HG02884 (cell line): ENCODE results near the gene LRP6.

Source experiments
- ATAC-seq: cut with Tn5 transposase; IDR thresholded peaks from one replicate; pipeline ENCODE4 v1.9.1; 2021; ENCODE audit warnings: mild to moderate bottlenecking, moderate library complexity; ENCODE audit not compliant: unreplicated experiment

The LRP6 gene

DNA sequence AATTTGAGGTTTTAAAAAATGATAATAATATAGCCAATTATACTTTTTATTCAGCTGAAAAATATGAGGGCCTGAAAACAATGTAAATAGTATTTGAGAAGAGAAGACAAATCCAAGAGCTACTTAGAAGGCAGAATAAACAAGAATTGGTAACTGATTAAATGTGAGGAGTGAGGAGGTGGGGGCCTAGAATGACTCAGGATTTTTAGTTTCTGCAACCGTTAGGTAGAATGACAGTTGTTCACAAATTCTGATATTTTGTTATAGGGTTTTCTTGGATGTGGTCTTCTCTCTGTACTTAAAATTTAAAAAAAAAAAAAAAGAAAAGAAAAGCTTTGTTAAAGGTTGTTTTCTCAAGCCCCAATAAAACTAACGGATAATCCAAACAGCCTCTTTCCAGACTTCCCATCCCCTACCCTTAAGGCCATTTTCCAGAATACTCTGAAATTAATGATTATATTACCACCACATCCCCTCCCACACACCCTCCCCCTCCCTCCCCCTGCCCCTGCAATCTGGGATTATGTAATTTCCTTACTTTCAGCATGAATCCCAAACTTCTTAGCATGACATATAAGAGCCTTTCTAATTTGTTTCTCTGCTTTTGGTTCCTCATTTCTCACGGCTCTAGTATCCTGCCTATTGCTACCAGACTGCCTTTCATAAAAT is 50.4 kb downstream of the LRP6 start:
- ATAC-seq, result no peak

DNA sequence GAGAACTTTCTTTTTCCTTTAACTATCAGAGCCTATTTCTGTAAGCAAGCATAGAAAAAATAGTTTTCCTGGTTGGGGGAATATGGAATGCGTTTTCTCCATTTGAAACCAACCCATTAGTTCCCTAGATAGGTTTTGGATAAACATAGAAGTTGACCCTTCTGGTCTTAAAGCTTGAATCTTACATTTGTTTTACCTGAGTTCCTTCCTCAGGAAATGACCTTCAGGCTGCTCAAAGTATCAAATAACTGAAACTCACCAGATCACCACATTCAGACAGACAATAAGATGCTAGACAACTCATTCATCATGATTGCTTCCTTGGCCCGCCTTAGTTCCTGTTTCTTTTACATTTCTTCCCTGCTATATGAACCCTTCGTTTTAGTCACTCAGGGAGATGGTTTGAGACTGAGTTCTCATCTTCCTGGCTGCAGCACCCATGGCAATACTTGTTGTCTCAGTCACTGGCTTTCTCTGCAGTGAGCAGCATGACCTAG is 52.2 kb downstream of the LRP6 start:
- ATAC-seq, result no peak

DNA sequence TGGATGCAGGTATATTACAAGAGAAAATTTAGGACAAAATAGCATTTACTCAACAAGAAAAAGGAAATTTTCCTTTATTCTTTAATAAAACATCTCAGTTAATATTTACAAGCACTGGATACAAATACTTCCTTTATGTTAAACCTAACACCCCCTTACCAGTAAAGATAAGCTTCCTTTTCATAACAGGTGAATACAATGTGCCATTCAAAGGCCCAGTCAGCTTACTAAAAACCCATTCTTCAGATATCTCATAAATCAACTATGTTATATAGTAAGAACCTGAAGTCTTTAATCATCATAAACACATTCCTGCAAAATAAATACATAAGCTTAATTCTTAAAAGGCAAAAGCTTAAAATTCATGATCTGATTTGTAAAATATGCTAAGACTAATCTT is 52.6 kb downstream of the LRP6 start:
- no peak for ATAC-seq

DNA sequence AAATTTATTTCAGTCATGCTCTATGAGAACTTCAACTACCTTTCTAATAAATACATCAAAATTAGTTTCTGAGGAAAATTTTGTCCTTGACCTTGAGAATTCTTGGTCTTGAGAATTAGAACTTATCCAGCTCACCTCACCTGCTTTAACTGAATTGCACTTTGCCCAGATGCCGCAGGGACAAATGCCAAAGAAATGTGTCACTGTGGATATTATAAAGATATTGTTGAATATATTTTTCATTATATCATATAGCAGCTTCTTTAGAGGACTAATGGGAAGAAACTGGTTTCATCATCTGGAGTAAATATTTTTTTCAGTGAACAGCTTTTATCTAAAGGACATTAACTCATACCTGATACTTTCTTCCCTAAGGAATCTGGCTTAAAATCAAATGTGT is 54.1 kb downstream of the LRP6 start:
- no peak for ATAC-seq

DNA sequence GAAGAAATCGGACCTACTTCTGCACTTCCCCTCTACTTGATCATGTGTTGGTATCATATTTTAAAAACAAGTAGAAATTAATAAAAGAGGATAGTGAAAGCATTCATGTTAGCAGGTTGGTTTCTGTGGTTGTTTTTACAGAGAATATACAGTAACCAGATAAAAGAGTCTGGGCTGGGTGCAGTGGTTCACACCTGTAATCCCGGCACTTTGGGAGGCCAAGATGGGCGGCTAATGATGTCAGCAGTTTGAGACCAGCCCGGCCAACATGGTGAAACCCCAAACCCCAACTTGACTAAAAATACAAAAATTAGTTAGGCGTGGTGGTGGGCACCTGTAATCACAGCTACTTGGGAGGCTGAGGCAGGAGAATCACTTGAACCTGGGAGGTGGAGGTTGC is 55.9 kb downstream of the LRP6 start:
- ATAC-seq, result no peak

DNA sequence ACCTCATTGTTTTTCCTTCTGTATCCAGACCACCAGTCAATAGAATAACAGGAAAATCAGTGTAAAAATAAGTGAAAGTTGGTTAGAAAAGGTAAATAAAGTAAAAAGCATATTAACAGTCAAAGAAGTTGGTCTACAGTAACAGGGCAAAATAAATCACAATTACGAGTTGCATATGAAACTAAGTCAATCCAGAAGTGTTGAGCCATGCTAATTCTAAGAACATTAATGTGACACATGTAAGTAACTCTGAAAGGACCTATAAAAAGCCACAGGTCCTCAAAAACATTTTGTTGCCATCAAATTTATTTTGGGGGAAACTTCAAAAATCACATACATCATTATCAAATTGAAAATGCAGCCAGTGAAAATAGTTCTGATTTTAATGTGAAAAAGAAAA is 56.4 kb downstream of the LRP6 start:
- no peak for ATAC-seq

DNA sequence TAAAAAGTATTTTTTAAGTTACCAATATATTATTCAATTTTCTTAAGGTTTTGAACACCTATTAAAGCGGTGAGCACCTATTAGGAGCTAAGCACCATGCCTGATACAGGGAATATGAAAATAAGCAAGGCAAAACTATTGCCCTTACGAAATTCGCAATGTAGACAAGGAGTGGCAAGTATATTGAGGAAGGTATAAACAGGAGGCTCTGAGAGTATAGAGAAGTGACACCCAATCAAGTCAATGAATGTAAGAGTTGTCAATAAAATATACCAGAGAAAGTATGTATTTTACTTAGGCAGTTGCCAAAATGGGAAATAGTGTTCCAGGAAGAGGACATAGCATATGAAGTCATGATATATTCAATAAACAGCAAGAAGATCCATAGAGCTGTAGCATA is 57.2 kb downstream of the LRP6 start:
- ATAC-seq, result no peak

DNA sequence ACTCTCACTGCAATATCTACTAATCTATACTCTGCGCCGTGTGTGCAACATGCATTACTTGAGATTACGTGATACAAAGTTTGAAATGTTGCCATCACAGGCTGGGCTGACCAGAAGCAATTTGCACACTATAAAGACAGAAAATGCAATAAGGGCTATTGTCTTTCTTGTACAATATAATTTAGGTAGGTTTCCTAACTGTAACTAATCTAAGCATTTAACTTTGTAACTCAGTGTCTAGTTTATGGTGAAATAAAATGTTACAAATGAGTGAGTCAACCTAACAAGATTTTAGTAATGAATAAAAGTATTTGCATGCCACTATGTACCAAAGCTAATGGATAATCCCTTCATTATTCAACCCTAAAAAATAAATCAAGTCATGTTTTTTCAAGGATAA is 57.8 kb downstream of the LRP6 start:
- ATAC-seq, result no peak

- no peak for ATAC-seq
Measured at GRCh38 chr12:12207746-12208145, 59.1 kb downstream of the LRP6 start.

- no peak for ATAC-seq
Measured at GRCh38 chr12:12206776-12207388, 60.0 kb downstream of the LRP6 start.

- ATAC-seq, result no peak
Measured at GRCh38 chr12:12202747-12203146, 64.1 kb downstream of the LRP6 start.

DNA sequence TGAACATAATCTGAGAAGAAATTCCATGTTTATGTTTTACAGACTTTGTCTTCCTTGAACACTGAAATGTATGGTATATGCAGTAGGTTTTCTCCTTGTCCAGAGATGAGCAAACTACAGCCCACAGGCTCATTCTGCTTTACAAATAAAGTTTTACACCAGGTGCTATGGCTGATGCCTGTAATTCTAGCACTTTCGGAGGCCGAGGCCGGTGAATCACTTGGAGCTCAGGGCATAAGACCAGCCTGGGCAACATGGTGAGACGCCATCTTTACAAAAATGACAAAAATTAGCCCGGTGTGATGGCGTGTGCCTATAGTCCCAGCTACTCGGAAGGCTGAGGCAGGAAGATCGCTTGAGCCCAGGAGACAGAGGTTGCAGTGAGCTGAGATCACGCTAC is 64.7 kb downstream of the LRP6 start:
- ATAC-seq, result no peak

DNA sequence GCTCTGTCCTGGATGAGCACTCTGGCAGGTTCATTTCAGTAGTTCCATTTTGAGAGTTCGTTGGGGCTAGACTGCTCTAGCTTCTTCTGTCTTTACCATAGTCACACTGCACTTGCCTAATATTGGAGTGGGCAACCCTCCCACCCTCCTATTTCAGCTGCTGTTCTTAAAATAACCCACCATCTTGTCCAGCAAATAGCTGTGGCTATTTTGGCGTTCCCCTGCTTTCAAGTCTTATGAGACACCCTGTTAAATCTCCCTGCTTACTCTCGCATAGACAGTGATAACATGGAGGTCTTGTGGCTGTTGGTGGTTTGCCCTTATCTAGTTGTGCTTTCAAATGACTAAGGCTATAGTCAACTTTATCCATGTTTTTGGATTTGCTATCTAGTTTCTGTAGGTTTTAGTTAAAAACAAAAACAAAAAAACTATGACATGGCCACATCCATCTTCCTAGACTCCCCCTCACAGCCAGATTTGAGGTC is 65.5 kb downstream of the LRP6 start:
- peak; percentile 90 for ATAC-seq

DNA sequence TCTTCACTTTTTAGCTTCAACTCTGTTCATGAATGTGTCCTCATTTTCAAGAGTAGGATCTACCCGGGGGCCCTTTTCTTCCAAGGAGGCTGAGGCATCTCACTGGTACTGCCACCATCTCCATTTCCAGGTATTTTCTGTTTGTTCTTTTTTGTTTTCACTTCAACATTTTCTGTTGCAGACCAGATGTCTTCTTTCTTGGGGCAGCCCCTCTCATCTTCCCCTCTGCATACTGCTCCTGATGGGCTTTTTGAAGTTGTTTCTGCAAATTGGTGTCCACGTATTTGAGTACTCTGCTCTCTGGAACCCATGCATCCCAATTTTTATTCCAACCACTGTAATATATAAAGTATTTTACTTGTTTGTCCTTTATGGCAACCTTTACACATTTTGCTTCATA is 66.5 kb downstream of the LRP6 start:
- ATAC-seq, result no peak

- no peak for ATAC-seq
Measured at GRCh38 chr12:12198124-12198523, 68.7 kb downstream of the LRP6 start.

DNA sequence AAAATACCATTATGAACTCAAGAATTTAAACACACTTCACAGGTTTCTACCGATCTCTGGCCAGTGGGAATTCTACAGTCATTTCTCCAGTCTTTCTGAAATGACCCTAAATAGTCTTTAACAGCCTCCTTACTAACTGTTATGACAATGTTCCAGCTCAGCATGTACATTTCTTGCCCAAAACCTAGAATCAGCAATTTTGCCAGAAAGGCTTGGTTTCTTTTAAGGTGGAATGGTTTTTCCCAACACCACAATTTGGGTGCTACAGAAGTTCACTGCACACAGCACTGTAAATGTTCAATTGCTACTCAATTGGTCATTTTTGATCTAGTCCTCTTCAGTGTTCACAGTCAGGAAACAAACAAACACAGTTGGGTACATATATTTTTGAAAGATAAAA is 69.7 kb downstream of the LRP6 start:
- no peak for ATAC-seq

DNA sequence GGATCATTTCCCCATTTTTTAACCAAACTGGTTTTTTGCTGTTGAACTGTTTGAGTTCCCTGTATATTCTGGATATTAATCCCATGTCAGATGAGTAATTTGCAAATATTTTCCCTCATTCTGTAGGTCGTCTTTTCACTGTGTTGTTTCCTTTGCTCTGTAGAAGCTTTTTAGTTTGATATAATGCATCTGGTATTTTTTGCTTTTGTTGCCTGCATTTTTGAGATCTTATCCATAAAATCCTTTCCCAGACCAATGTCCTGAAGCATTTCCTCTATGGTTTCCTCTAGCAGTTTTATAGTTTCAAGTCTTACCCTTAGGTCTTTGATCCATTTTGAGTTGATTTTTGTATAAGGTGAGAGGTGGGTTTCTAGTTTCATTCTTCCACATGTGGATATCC is 71.3 kb downstream of the LRP6 start:
- no peak for ATAC-seq

- no peak for ATAC-seq
Measured at GRCh38 chr12:12195081-12195480, 71.8 kb downstream of the LRP6 start.

DNA sequence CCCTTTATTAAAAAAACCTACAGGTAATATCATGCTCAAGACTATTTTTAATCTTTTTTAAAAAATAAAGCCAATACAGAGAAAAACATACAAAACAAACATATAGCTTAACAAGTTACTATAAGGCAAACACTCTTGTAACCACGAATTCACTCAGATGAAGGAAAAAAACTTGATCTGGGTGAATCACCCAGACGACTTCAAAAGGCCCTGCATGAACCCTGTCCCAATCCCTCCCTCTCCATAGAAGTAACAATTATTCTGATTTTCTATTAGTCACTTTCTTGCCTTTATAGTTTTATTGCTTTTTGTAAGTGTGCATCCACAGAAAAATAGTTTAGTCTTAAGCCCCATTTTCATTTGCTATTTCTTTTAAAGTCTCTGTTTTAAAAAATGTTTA is 72.6 kb downstream of the LRP6 start:
- no peak for ATAC-seq

- no peak for ATAC-seq
Measured at GRCh38 chr12:12191008-12191407, 75.8 kb downstream of the LRP6 start.

GRCh38 chr12:12190087-12190809 is 76.6 kb downstream of the LRP6 start:
- no peak for ATAC-seq

GRCh38 chr12:12185414-12185813 is 81.4 kb downstream of the LRP6 start:
- ATAC-seq, result no peak
